Measurements from ENCODE around the gene TVP23A. TPM values are rescaled to one million over a fixed set of nuclear protein-coding genes. Genes with fewer than 3 reads are reported as not detected.

Gene TVP23A
- total and polyA plus RNA-seq, 10 of the 15 experiments (the other 5 are each of a cell fraction or from before 2014, with no cell fraction given), result 1.1 to 6.4 (median 2.2) TPM

DNA sequence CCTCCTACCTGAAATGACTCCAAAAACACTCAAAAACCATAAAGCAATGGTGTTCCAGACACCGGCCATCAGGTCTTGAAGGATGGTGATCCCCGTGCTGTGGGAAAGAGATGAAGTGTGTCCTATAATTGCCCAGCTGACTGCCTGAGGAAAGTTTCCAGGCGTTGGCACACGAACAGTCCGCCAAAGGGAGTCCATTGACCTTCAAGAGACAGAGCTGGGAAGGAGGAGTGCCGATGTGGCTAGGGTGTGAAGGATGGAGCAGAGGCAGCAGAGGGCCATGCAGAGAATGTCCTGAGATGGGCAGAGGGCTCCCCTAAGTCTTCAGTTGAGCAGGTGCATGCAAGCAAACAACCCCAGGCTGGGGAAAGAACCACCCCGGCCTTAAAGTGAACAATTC, 86.8 kb downstream of the TVP23A start:
- H3K9me3 ChIP-seq (replicated peaks; ENCODE audit: control insufficient read depth, insufficient read depth, low read length), result no peaks in the 10 kb centered on the region
- DNase-seq (ENCODE audit: low read depth, low spot score) (no peak), FAIRE-seq (no peak), ATAC-seq (no peak)
- no peak overlapping the region for H3K4me2 ChIP-seq (ENCODE audit: control insufficient read depth, insufficient read depth)
- 76% methylated on average over 7 of the region's 7 CpGs for WGBS (ENCODE audit: insufficient coverage, insufficient replicate concordance, low lambda C conversion rate, missing lambda C conversion rate)
- in situ Hi-C loops (cut with MboI) (loop anchor here (10.0 kb wide), 2 partner anchors 1477 to 1587 kb away; no protein-coding TSS in a partner anchor), intact Hi-C loops (cut with micrococcal nuclease; ENCODE audit: unreplicated experiment) (no loop called here)
- H3K27ac ChIP-seq (ENCODE audit: control insufficient read depth, insufficient read depth), result no peak overlapping the region
- no peaks in the 10 kb centered on the region for H3K79me2 ChIP-seq (ENCODE audit: control insufficient read depth, insufficient read depth, low read length)
- H3K36me3 ChIP-seq (ENCODE audit: control insufficient read depth in 2 of 2, insufficient read depth in 2 of 2, low read length in 1 of 2), result no peaks in the 10 kb centered on the region
- ChIA-PET RAD21 (ENCODE audit: unreplicated experiment) (interaction anchor here (0.9 to 2.7 kb wide), 5 partner anchors 155 to 218 kb away, joined by 3 to 21 read pairs (median 3); no protein-coding TSS in a partner anchor), CTCF (interaction anchor here (0.7 to 7.7 kb wide), 4 partner anchors 164 to 216 kb away, joined by 3 to 191 read pairs (median 16); no protein-coding TSS in a partner anchor), SMC1A (ENCODE audit: uncharacterized antibody, unreplicated experiment) (interaction anchor here (0.9 to 2.1 kb wide), 6 partner anchors 140 to 418 kb away, joined by 3 to 21 read pairs (median 4); no protein-coding TSS in a partner anchor), POLR2A (interaction anchor here (0.6 kb wide), 1 partner anchor 205 kb away, joined by 4 read pairs; no protein-coding TSS in a partner anchor)
- H3K4me1 ChIP-seq (ENCODE audit: control insufficient read depth, insufficient read depth, low read length), result no peaks in the 10 kb centered on the region
- H2AFZ ChIP-seq (ENCODE audit: control insufficient read depth, low read depth, low read length), result no peak overlapping the region
- no peak overlapping the region for H3K9ac ChIP-seq (ENCODE audit: control insufficient read depth, insufficient read depth, low read length)
- H4K20me1 ChIP-seq (ENCODE audit: control insufficient read depth, insufficient read depth), result no peaks in the 10 kb centered on the region
- H3K4me3 ChIP-seq, result no peak overlapping the region
- BruUV-seq (replicated peaks), result no TSS peak
- H3K27me3 ChIP-seq (replicated peaks in 1 of 2; ENCODE audit: control insufficient read depth in 2 of 2, insufficient read depth in 2 of 2, low read length in 1 of 2), result no peaks in the 10 kb centered on the region
- TF ChIP-seq RUNX3 (IDR thresholded peaks at IDR 0.05; ENCODE audit: low read length) (no peak), SKIL (IDR thresholded peaks at IDR 0.05; ENCODE audit: low read depth, poor library complexity, severe bottlenecking) (no peak), BCLAF1 (IDR thresholded peaks at IDR 0.05) (no peak), CBX3 (IDR thresholded peaks at IDR 0.05; ENCODE audit: borderline replicate concordance, low read depth) (no peak), IKZF2 (IDR thresholded peaks at IDR 0.05) (no peak), CREM (IDR thresholded peaks at IDR 0.05; ENCODE audit: low read depth) (no peak), SREBF1 (IDR thresholded peaks at IDR 0.05; ENCODE audit: low read length) (no peak), PAX8 (IDR thresholded peaks at IDR 0.05) (no peak), BACH1 (IDR thresholded peaks at IDR 0.05; ENCODE audit: borderline replicate concordance) (no peak), ETV6 (conservative IDR thresholded peaks at IDR 0.05 in 1 of 2, IDR thresholded peaks at IDR 0.05 in 1 of 2; ENCODE audit: borderline replicate concordance in 1 of 2, low read depth in 1 of 2) (no peak), SIX5 (IDR thresholded peaks at IDR 0.05; ENCODE audit: low read depth, low read length, severe bottlenecking) (no peak), YBX1 (IDR thresholded peaks at IDR 0.05) (no peak)
- TF ChIP-seq, protein P1, sequence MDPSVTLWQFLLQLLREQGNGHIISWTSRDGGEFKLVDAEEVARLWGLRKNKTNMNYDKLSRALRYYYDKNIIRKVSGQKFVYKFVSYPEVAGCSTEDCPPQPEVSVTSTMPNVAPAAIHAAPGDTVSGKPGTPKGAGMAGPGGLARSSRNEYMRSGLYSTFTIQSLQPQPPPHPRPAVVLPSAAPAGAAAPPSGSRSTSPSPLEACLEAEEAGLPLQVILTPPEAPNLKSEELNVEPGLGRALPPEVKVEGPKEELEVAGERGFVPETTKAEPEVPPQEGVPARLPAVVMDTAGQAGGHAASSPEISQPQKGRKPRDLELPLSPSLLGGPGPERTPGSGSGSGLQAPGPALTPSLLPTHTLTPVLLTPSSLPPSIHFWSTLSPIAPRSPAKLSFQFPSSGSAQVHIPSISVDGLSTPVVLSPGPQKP (IDR thresholded peaks at IDR 0.05; ENCODE audit: low read depth, low read length), result no peak
- TF ChIP-seq, protein P2, sequence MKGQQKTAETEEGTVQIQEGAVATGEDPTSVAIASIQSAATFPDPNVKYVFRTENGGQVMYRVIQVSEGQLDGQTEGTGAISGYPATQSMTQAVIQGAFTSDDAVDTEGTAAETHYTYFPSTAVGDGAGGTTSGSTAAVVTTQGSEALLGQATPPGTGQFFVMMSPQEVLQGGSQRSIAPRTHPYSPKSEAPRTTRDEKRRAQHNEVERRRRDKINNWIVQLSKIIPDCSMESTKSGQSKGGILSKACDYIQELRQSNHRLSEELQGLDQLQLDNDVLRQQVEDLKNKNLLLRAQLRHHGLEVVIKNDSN (IDR thresholded peaks at IDR 0.05; ENCODE audit: borderline replicate concordance, extremely low read length, insufficient read depth, low read depth, low read length), result no peak
- TF ChIP-seq, protein P3, sequence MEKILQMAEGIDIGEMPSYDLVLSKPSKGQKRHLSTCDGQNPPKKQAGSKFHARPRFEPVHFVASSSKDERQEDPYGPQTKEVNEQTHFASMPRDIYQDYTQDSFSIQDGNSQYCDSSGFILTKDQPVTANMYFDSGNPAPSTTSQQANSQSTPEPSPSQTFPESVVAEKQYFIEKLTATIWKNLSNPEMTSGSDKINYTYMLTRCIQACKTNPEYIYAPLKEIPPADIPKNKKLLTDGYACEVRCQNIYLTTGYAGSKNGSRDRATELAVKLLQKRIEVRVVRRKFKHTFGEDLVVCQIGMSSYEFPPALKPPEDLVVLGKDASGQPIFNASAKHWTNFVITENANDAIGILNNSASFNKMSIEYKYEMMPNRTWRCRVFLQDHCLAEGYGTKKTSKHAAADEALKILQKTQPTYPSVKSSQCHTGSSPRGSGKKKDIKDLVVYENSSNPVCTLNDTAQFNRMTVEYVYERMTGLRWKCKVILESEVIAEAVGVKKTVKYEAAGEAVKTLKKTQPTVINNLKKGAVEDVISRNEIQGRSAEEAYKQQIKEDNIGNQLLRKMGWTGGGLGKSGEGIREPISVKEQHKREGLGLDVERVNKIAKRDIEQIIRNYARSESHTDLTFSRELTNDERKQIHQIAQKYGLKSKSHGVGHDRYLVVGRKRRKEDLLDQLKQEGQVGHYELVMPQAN (conservative IDR thresholded peaks at IDR 0.05), result no peak
